GM13977 (cell line): Measurements from ENCODE around the gene LSP1.
A peak's percentile ranks its signal among the peaks of the same experiment; 100 is the strongest.

Experiments used
- DNase-seq: peaks from one replicate; pipeline ENCODE4 v3.0.0; 2012; ENCODE audit warnings: low spot score
- CTCF ChIP-seq: IDR thresholded peaks from 2 replicates; pipeline ENCODE4 v1.5.1; 2012; ENCODE audit warnings: mild to moderate bottlenecking, control low read depth; ENCODE audit not compliant: insufficient read depth; ENCODE audit errors: extremely low read depth, missing control alignments
- in situ Hi-C: fragments of 300-500 bp; cut with MboI; formaldehyde crosslinking; loops from one replicate; pipeline ENCODE4 v1.12.0; 2022; ENCODE audit warnings: low sequenced_read_pairs, low pct_unique_long_range_greater_than_20kb, mixed read lengths, inconsistent platforms; ENCODE audit not compliant: unreplicated experiment

Gene LSP1

DNA sequence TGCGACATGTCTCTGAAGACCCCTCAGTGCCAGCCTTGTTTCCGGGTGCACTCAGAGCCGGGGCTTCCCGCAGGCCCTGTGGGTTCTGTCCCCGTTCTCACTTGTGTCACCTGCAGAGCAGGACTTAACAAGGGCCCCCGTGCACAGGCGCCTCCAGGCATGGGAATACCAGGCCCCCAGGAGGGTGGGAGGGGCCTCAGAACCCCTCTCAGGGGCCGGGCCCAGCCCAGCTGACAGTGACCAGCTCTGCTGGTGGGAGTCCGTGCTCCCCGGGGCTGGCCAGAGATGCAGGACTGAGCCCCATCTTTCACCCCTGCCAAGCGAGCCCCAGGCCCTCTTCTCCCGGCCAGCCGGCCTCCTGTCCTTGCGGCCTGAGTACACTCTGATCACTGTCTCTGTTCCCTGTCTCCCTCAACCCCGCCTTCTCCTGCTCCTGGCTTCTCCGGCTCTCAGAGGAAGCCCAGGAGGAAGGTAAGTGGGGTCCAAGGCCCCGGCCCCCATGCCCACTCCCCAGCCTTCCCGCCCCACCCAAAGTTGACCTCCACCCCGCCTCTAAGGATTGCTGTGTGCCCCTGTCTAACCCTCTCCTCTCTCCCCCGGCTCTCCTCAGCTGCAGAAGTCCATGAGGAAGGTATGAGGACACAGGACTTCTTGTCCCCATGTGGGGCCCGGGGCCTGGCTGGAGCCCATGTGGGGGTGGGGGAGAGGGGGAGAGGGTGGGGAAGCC is 71.9 kb downstream of the LSP1 start:
- peak; percentile 21 for DNase-seq
- TF ChIP-seq CTCF, result no peak
- in situ Hi-C loops, result no loop called here

- TF ChIP-seq CTCF, result no peak
Measured at GRCh38 chr11:1925373-1926155, 72.7 kb downstream of the LSP1 start.

DNA sequence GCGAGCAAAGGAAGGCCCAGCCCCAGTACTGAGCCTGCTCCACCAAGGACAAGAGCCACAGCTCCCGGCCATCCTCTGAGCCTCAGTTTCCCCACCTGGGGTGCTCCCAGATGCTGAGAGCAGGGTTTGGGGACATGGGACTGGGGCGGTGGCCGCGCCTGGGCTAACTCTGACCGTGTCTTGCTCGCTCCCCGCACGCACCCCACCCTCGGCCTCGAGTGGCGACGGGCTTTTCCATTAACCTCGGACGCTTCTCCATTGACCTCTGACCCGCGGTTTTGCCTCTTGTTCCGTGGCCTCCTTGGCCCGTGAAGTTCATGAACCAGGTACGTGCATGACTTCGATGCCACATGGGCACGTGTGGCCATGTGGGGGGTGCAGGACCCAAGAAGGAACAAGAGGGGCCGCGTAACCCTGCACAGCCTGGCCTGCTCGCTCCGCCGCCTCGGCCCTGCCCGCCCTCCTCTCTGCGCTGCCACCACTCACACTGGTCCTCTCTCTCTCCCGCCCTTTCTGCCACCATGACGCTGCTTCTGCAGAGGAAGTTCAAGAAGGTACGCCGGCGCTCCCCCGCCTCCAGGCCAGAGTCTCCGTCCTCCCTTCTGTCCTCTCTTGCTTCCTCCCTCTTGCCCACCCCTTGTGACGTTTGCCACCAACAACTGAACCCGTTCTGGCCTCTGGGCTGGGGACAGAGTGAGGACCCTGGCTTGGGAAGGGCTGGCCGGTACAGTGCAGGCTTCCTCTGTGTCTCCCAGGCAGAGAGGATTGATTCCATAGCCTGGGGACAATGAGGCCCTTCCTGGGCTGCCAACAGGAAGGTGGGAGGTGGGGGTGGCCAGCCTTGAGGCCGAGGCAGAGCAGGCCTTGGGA is 73.5 kb downstream of the LSP1 start:
- DNase-seq, result peak; percentile 11
- in situ Hi-C loops, result no loop called here
- no peak for TF ChIP-seq CTCF

More at GRCh38 chr11:1925373-1926155, 72.7 kb downstream of the LSP1 start:
- peak; percentile 13 for DNase-seq
- in situ Hi-C loops, result no loop called here

GRCh38 chr11:1927026-1927847 is 74.4 kb downstream of the LSP1 start:
- peak; percentile 23 for DNase-seq
- in situ Hi-C loops, result no loop called here
- no peak for TF ChIP-seq CTCF

- DNase-seq, result no peak
- no peak for TF ChIP-seq CTCF
- in situ Hi-C loops, result no loop called here
Measured at GRCh38 chr11:1927848-1928469, 75.1 kb downstream of the LSP1 start.
